RWPE2 (cell line): ENCODE data around the gene KNOP1.

ENCODE experiments used
- ATAC-seq: fragments of 200-7000 bp; cut with Tn5 transposase; 3 replicates; pipeline ENCODE4 v1.9.1; 2021; ENCODE audit warnings: low read depth
- DNase-seq: peaks from one replicate; pipeline ENCODE4 v3.0.0-alpha.2; 2020; ENCODE audit warnings: low spot score
- H3K27ac ChIP-seq: fragments of 450-650 bp; 2 replicates; pipeline ENCODE4 v1.5.1; 2017; ENCODE audit warnings: mild to moderate bottlenecking; ENCODE audit not compliant: poor library complexity, severe bottlenecking
- H3K27me3 ChIP-seq: fragments of 250-450 bp; sonication (Bioruptor Pico); 2 replicates; pipeline ENCODE4 v1.5.1; 2021; ENCODE audit warnings: mild to moderate bottlenecking, moderate library complexity; ENCODE audit not compliant: insufficient read depth, poor library complexity, severe bottlenecking
- H3K36me3 ChIP-seq: fragments of 250-450 bp; sonication (Bioruptor Pico); 2 replicates; pipeline ENCODE4 v1.5.1; 2020; ENCODE audit warnings: low read depth, mild to moderate bottlenecking, moderate library complexity
- H3K4me1 ChIP-seq: fragments of 250-450 bp; sonication (Bioruptor Pico); 2 replicates; pipeline ENCODE4 v1.5.1; 2021; ENCODE audit warnings: mild to moderate bottlenecking, moderate library complexity; ENCODE audit not compliant: insufficient read depth, poor library complexity, severe bottlenecking
- H3K4me3 ChIP-seq: fragments of 250-450 bp; sonication (Bioruptor Pico); 2 replicates; pipeline ENCODE4 v1.5.1; 2021; ENCODE audit warnings: mild to moderate bottlenecking, moderate library complexity; ENCODE audit not compliant: severe bottlenecking
- H3K9me3 ChIP-seq: fragments of 250-450 bp; sonication (Bioruptor Pico); 2 replicates; pipeline ENCODE4 v1.5.1; 2021; ENCODE audit warnings: mild to moderate bottlenecking, moderate library complexity; ENCODE audit not compliant: severe bottlenecking
- CTCF ChIP-seq: fragments of 450-650 bp; IDR thresholded peaks from one replicate; pipeline ENCODE4 v1.5.1; 2017; ENCODE audit warnings: mild to moderate bottlenecking, moderate library complexity; ENCODE audit not compliant: poor library complexity, severe bottlenecking

KNOP1 gene

GRCh38 chr16:19765860-19766553, 48.0 kb upstream of the KNOP1 start:
- ATAC-seq: no peak
- Histone ChIP-seq H3K9me3 (no peaks in the 10 kb centered on the region), H3K4me1 (no peaks in the 10 kb centered on the region), H3K4me3 (no peak overlapping the region), H3K27me3 (no peaks in the 10 kb centered on the region), H3K27ac (no peak overlapping the region), H3K36me3 (no peaks in the 10 kb centered on the region)
- no peak for DNase-seq
- no peak for TF ChIP-seq CTCF

- H3K9me3 ChIP-seq: no peaks in the 10 kb centered on the region
- DNase-seq (no peak), ATAC-seq (no peak)
- no peak for TF ChIP-seq CTCF
- H3K4me3 ChIP-seq: no peak overlapping the region
- H3K36me3 ChIP-seq: no peaks in the 10 kb centered on the region
- no peak overlapping the region for H3K27ac ChIP-seq
- no peaks in the 10 kb centered on the region for H3K27me3 ChIP-seq
- H3K4me1 ChIP-seq: peaks cover 5% of the 10 kb centered on the region
Observed at GRCh38 chr16:19760356-19761060, 42.5 kb upstream of the KNOP1 start.

GRCh38 chr16:19757762-19758595, 40.0 kb upstream of the KNOP1 start:
- peaks cover 18% of the 10 kb centered on the region for H3K4me1 ChIP-seq
- TF ChIP-seq CTCF: no peak
- H3K27ac ChIP-seq: peak overlapping the region; percentile 13
- no peak for DNase-seq
- no peak overlapping the region for H3K4me3 ChIP-seq
- ATAC-seq: no peak
- no peaks in the 10 kb centered on the region for H3K27me3 ChIP-seq
- H3K9me3 ChIP-seq: no peaks in the 10 kb centered on the region
- H3K36me3 ChIP-seq: no peaks in the 10 kb centered on the region

- no peak overlapping the region for H3K27ac ChIP-seq
- no peaks in the 10 kb centered on the region for H3K27me3 ChIP-seq
- ATAC-seq: no peak
- peaks cover 18% of the 10 kb centered on the region for H3K4me1 ChIP-seq
- TF ChIP-seq CTCF: no peak
- H3K9me3 ChIP-seq: no peaks in the 10 kb centered on the region
- no peaks in the 10 kb centered on the region for H3K36me3 ChIP-seq
- H3K4me3 ChIP-seq: no peak overlapping the region
- DNase-seq: no peak
Observed at GRCh38 chr16:19757026-19757425, 39.0 kb upstream of the KNOP1 start.
